HAP-1 (cell line): ENCODE measurements around the gene OR10G2.
"Not testable (repeated sequence)": the region's sequence is repeated elsewhere in the genome, so short reads cannot be mapped to it uniquely, and the experiment has no call there.

Experiments used
- DNase-seq, 2 experiments: peaks; one replicate each; pipeline ENCODE4 v3.0.0-alpha.2; 2016 to 2020; ENCODE audit warnings: low spot score in 2 of 2
- H3K27me3 ChIP-seq: fragments of 250-450 bp; sonication (Bioruptor Pico); 2 replicates; pipeline ENCODE4 v1.5.1; 2020; ENCODE audit warnings: low read depth, mild to moderate bottlenecking, moderate library complexity
- H3K36me3 ChIP-seq: fragments of 250-450 bp; sonication (Bioruptor Pico); replicated peaks from 2 replicates; pipeline ENCODE4 v1.5.1; 2020; ENCODE audit warnings: mild to moderate bottlenecking
- H3K4me1 ChIP-seq: fragments of 250-450 bp; sonication (Bioruptor Pico); 2 replicates; pipeline ENCODE4 v1.5.1; 2020; ENCODE audit warnings: mild to moderate bottlenecking
- H3K4me3 ChIP-seq: fragments of 250-450 bp; sonication (Bioruptor Pico); 2 replicates; pipeline ENCODE4 v1.5.1; 2020; ENCODE audit warnings: mild to moderate bottlenecking, moderate library complexity
- H3K9me3 ChIP-seq: fragments of 250-450 bp; sonication (Bioruptor Pico); 2 replicates; pipeline ENCODE4 v1.5.1; 2020; ENCODE audit warnings: mild to moderate bottlenecking, moderate library complexity
- in situ Hi-C: fragments of 300-500 bp; cut with MboI; formaldehyde crosslinking; loops from 3 replicates; pipeline ENCODE4 v1.14.3; 2020; ENCODE audit warnings: low sequenced_read_pairs, inconsistent platforms, mixed read lengths

OR10G2 gene

GRCh38 chr14:21642683-21643082, 7.9 kb upstream of the OR10G2 start:
- DNase-seq = no peak
- in situ Hi-C loops = no loop called here
- Histone ChIP-seq H3K9me3 (no peaks in the 10 kb centered on the region), H3K4me1 (no peaks in the 10 kb centered on the region), H3K36me3 (no peaks in the 10 kb centered on the region), H3K4me3 (no peak overlapping the region), H3K27me3 (no peaks in the 10 kb centered on the region)

- no peaks in the 10 kb centered on the region for H3K36me3 ChIP-seq
- H3K9me3 ChIP-seq = no peaks in the 10 kb centered on the region
- H3K27me3 ChIP-seq = peaks cover 2% of the 10 kb centered on the region; the same call in 1 of the 2 replicates
- H3K4me3 ChIP-seq = no peak overlapping the region
- in situ Hi-C loops = no loop called here
- DNase-seq = no peak
- H3K4me1 ChIP-seq = no peaks in the 10 kb centered on the region
Observed at GRCh38 chr14:21631084-21631483, 3.7 kb downstream of the OR10G2 start.

- H3K27me3 ChIP-seq, H3K36me3 ChIP-seq, H3K9me3 ChIP-seq, in situ Hi-C loops, DNase-seq, H3K4me3 ChIP-seq, H3K4me1 ChIP-seq: not testable (repeated sequence)
Observed at GRCh38 chr14:21630503-21630902, 4.2 kb downstream of the OR10G2 start.

GRCh38 chr14:21626491-21627230, 8.1 kb downstream of the OR10G2 start:
- Histone ChIP-seq H3K27me3 (no peaks in the 10 kb centered on the region), H3K36me3 (no peaks in the 10 kb centered on the region), H3K9me3 (no peaks in the 10 kb centered on the region), H3K4me3 (no peak overlapping the region), H3K4me1 (no peaks in the 10 kb centered on the region)
- DNase-seq = no peak
- in situ Hi-C loops = no loop called here

GRCh38 chr14:21617614-21618013, 17.1 kb downstream of the OR10G2 start:
- Histone ChIP-seq H3K36me3 (no peaks in the 10 kb centered on the region), H3K27me3 (no peaks in the 10 kb centered on the region; the same call in 1 of the 2 replicates), H3K9me3 (no peaks in the 10 kb centered on the region), H3K4me3 (no peak overlapping the region), H3K4me1 (no peaks in the 10 kb centered on the region)
- in situ Hi-C loops = no loop called here
- no peak for DNase-seq

GRCh38 chr14:21614240-21614639, 20.5 kb downstream of the OR10G2 start:
- Histone ChIP-seq H3K4me3 (no peak overlapping the region), H3K4me1 (no peaks in the 10 kb centered on the region), H3K9me3 (no peaks in the 10 kb centered on the region), H3K27me3 (no peaks in the 10 kb centered on the region), H3K36me3 (no peaks in the 10 kb centered on the region)
- DNase-seq = no peak
- in situ Hi-C loops = no loop called here

GRCh38 chr14:21612324-21612723, 22.4 kb downstream of the OR10G2 start:
- Histone ChIP-seq H3K4me3 (no peak overlapping the region), H3K4me1 (no peaks in the 10 kb centered on the region), H3K36me3 (no peaks in the 10 kb centered on the region), H3K9me3 (no peaks in the 10 kb centered on the region), H3K27me3 (no peaks in the 10 kb centered on the region)
- in situ Hi-C loops = no loop called here
- no peak for DNase-seq

- H3K4me1 ChIP-seq, in situ Hi-C loops, H3K4me3 ChIP-seq, H3K9me3 ChIP-seq, DNase-seq, H3K27me3 ChIP-seq, H3K36me3 ChIP-seq: not testable (repeated sequence)
Observed at GRCh38 chr14:21602181-21602580, 32.6 kb downstream of the OR10G2 start.

- Histone ChIP-seq H3K27me3 (no peaks in the 10 kb centered on the region), H3K9me3 (no peaks in the 10 kb centered on the region), H3K4me3 (no peak overlapping the region), H3K36me3 (no peaks in the 10 kb centered on the region), H3K4me1 (no peaks in the 10 kb centered on the region; the same call in 1 of the 2 replicates)
- in situ Hi-C loops = no loop called here
- DNase-seq = no peak
Observed at GRCh38 chr14:21589317-21589716, 45.4 kb downstream of the OR10G2 start.
